HL-60 (cell line): ENCODE results near the gene TANK.

ENCODE experiments used
- GABPA ChIP-seq: IDR thresholded peaks from 2 replicates; pipeline ENCODE4 v1.6.1; 2012; ENCODE audit warnings: low read depth
- POLR2AphosphoS5 ChIP-seq: IDR thresholded peaks from 2 replicates; pipeline ENCODE4 v1.6.1; 2012; ENCODE audit warnings: low read depth
- SPI1 ChIP-seq: IDR thresholded peaks from 2 replicates; pipeline ENCODE4 v1.6.1; 2012; ENCODE audit warnings: low read depth, mild to moderate bottlenecking, borderline replicate concordance
- TF ChIP-seq, protein P1 (sequence below): IDR thresholded peaks from one replicate; pipeline ENCODE4 v1.5.1; 2011; ENCODE audit warnings: low read length, control low read depth, inconsistent platforms; ENCODE audit not compliant: insufficient read depth
- TF ChIP-seq, protein P2 (sequence below): IDR thresholded peaks from 2 replicates; pipeline ENCODE4 v1.6.1; 2012; ENCODE audit warnings: low read depth; ENCODE audit not compliant: insufficient replicate concordance

DNA sequence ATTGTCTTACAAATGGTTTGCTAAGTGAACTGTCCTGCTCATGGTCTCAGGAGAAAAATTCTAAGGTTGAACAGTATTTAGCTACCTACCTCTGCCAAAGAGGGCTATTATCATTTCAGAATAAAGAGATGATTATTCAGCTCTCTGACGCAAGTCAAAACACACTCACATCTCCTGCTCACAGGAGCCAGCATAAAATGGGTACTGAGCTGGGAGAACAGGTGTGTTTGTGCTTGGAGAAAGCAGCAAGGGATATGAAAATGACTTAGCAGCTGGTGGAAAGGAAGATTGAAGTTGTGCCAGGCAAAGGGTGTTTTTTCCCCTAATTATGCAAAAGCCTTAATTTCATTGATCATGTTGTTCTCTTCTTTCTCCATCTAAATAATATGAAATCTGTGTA, 47.3 kb upstream of the TANK start:
- TF ChIP-seq, protein P1, sequence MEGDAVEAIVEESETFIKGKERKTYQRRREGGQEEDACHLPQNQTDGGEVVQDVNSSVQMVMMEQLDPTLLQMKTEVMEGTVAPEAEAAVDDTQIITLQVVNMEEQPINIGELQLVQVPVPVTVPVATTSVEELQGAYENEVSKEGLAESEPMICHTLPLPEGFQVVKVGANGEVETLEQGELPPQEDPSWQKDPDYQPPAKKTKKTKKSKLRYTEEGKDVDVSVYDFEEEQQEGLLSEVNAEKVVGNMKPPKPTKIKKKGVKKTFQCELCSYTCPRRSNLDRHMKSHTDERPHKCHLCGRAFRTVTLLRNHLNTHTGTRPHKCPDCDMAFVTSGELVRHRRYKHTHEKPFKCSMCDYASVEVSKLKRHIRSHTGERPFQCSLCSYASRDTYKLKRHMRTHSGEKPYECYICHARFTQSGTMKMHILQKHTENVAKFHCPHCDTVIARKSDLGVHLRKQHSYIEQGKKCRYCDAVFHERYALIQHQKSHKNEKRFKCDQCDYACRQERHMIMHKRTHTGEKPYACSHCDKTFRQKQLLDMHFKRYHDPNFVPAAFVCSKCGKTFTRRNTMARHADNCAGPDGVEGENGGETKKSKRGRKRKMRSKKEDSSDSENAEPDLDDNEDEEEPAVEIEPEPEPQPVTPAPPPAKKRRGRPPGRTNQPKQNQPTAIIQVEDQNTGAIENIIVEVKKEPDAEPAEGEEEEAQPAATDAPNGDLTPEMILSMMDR: no peak
- TF ChIP-seq GABPA (no peak), POLR2AphosphoS5 (no peak), SPI1 (no peak)
- TF ChIP-seq, protein P2, sequence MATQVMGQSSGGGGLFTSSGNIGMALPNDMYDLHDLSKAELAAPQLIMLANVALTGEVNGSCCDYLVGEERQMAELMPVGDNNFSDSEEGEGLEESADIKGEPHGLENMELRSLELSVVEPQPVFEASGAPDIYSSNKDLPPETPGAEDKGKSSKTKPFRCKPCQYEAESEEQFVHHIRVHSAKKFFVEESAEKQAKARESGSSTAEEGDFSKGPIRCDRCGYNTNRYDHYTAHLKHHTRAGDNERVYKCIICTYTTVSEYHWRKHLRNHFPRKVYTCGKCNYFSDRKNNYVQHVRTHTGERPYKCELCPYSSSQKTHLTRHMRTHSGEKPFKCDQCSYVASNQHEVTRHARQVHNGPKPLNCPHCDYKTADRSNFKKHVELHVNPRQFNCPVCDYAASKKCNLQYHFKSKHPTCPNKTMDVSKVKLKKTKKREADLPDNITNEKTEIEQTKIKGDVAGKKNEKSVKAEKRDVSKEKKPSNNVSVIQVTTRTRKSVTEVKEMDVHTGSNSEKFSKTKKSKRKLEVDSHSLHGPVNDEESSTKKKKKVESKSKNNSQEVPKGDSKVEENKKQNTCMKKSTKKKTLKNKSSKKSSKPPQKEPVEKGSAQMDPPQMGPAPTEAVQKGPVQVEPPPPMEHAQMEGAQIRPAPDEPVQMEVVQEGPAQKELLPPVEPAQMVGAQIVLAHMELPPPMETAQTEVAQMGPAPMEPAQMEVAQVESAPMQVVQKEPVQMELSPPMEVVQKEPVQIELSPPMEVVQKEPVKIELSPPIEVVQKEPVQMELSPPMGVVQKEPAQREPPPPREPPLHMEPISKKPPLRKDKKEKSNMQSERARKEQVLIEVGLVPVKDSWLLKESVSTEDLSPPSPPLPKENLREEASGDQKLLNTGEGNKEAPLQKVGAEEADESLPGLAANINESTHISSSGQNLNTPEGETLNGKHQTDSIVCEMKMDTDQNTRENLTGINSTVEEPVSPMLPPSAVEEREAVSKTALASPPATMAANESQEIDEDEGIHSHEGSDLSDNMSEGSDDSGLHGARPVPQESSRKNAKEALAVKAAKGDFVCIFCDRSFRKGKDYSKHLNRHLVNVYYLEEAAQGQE: no peak
